ENCODE results near the gene ZDHHC14.
A peak's percentile ranks its signal among the peaks of the same experiment; 100 is the strongest.
"Not testable (repeated sequence)": the region's sequence is repeated elsewhere in the genome, so short reads cannot be mapped to it uniquely, and the experiment has no call there.

ZDHHC14 gene

DNA sequence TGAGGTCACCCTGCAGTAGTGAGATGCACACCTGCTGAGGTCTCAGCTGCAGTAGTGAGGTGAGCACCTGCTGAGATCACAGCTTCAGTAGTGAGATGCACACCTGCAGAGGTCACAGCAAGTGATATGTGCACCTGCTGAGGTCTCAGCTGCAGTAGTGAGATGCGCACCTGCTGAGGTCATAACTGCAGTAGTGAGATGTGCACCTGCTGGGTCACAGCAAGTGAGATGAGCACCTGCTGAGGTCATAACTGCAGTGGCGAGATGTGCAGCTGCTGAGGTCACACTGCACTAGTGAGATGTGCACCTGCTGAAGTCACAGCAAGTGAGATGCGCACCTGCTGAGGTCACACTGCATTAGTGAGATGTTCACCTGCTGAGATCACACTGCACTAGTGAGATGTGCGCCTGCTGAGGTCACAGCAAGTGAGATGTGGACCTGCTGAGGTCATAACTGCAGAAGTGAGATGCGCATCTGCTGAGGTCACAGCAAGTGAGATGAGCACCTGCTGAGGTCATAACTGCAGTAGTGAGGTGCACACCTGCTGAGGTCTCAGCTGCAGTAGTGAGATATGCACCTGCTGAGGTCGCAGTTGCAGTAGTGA is 20.8 kb downstream of the ZDHHC14 start:
- FAIRE-seq: no peak

DNA sequence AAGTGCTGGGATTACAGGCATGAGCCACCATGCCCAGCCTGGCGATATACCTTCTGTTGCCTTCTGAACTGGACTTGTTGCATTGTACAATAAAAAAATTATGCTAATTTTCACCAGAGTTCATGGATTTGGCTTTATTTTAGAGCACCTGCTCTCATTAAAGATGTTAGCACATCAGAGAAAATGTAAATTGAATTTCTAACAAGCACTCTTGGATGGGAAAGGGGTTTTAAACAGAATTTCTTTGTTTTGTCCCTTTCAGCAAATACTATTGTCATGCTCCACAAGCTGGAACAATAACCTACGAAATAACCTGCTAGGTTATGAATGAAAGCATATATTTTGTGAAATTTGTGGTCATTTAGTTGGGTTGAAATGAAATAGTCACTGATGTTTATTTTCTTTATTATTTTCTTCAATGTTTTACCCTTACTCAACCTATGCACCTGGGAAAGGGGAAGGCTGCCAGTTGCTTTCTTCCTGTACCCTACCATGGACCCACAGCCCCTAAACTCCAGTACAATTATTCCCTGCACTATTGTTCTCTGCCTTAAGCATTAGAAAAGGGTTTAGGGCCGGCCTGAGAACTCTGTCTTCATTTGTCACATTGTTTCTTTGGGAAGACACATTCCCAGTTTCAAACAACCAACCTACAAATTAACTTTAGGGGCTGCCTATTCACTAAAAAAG is 22.2 kb downstream of the ZDHHC14 start:
- DNase-seq (ENCODE audit: extremely low spot score, insufficient read length, low read depth): no peak
- FAIRE-seq: no peak

More for the DNA sequence above, 20.8 kb downstream of the ZDHHC14 start:
- DNase-seq (ENCODE audit: extremely low spot score, insufficient read length, low read depth): no peak

DNA sequence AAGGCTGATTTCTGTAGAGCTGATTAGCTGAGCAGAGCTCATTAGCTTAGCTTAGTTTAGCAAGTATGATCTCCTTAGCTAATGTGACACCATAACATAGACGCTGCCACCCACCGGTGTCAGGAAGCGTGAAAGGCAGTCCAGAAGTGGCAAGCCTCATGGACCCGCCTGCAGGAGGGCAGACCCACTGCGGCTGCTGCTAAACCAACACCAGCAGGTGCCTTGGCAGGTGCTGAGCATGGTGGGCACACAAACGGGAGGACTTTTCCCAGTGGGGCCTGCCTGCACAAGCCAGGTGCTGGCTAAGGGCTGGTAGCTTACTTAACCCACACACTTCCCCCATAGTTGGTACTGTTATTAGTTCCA is 22.7 kb downstream of the ZDHHC14 start:
- peak; percentile 62 for FAIRE-seq
- DNase-seq (ENCODE audit: extremely low spot score, insufficient read length, low read depth): no peak

DNA sequence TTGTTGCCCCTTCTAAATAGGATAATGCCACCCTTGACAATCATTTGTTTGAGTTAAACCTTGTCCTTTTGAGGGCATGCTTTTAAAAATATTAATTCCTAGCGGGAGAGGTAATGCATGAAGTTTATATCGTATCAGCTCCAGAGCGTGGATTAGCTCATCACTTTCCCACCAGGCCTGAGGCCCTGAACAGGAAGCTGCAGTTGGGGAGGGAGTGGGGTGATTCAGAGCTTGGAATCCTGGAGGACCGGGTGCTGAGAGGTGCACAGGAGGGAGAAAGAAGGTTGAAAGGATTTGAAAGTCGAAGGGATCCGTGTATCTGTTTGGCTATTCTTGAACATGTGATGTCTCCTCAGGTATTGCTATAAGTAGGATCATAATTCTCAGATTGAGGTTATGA is 25.0 kb downstream of the ZDHHC14 start:
- FAIRE-seq (no peak), DNase-seq (ENCODE audit: extremely low spot score, insufficient read length, low read depth) (no peak)

DNA sequence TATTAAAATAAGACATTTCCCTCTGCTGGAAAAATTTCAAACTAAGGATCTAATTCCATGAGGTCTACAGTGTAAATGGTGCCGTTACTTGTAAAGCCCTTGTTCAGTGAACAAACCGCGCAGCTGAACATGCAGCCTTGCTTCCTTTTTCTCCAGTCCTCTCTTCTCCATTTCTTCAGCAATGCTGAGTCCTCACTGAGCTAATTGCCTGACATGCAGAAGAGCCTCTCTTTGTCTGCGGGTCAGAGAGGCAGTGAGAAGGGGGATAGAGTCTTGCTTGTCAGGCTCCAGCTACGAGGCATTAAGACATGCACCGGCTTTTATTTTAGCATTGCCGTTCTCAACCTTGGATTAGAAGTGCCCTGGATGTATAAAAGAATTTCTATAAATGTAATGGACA is 25.7 kb downstream of the ZDHHC14 start:
- DNase-seq (ENCODE audit: extremely low spot score, insufficient read length, low read depth) (no peak), FAIRE-seq (no peak)

DNA sequence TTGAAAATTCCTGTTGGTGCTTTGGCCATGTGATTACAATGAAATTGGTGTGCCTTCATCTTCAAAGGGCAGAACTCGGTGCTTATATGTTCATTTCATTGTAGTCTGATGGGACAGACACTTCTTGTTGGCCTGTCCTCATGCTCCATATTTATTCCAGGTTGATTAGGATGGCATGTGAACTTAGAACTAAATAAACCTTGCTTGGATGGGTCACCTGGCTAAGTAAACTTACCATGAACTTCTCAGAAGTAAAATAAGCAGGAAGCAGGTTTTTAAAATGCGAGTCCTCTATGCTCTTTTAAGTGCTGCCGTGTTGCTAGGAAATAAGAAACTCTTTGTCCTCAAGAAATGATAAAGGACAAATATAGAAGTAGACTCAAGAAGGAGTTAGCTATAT is 26.7 kb downstream of the ZDHHC14 start:
- DNase-seq (ENCODE audit: extremely low spot score, insufficient read length, low read depth) (no peak), FAIRE-seq (no peak)

DNA sequence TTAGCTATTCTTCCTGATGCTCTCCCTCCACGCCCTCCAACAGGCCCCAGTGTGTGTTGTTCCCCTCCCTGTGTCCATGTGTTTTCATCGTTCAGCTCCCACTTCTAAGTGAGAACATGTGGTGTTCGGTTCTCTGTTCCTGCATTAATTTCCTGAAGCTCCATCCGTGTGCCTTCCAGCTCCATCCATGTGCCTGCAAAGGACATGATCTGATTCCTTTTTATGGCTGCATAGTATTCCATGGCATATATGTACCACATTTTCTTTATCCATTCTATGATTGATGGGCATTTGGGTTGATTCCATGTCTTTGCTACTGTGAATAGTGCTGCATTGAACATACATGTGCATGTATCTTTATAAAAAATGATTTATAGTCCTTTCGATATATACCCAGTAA is 27.4 kb downstream of the ZDHHC14 start:
- DNase-seq (ENCODE audit: extremely low spot score, insufficient read length, low read depth); FAIRE-seq: not testable (repeated sequence)

DNA sequence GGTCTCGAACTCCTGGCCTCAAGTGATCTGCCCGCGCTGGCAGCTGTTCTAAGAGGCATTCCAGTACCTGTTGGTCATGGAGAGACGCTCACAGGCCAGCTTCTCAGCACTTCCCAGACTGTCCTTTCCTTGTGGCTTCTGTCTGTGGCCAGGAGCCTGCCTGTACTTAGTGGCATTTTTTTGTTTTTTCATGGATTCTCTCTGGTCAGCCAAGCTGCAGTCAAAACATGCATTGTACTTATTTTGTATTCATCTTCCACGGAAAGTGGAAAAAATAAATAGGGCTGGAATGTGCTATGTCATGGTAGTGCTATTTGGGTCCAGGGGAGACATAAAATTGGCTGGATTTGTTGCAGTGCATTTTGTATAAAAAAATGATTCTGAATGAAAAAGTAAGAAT is 29.1 kb downstream of the ZDHHC14 start:
- FAIRE-seq (no peak), DNase-seq (ENCODE audit: extremely low spot score, insufficient read length, low read depth) (no peak)

DNA sequence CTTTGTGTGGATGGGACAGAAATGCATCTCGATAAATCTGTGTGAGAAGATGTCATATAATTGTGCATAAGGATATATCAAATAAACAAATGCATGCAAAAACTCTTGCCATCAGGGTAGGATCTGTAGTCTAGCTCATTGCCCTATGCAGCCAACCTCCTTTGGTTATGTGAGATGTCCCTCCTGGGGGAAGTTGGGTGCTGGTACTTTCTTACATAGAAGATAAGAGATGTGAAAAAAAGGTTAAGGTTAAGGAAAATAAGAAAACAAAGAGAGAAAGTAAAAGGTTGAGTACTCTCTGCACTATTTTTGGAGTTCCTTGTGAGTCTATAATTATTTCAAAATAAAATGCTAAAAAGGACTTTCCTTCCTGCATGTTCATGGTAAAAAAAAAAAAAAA is 30.4 kb downstream of the ZDHHC14 start:
- DNase-seq (ENCODE audit: extremely low spot score, insufficient read length, low read depth) (no peak), FAIRE-seq (no peak)

DNA sequence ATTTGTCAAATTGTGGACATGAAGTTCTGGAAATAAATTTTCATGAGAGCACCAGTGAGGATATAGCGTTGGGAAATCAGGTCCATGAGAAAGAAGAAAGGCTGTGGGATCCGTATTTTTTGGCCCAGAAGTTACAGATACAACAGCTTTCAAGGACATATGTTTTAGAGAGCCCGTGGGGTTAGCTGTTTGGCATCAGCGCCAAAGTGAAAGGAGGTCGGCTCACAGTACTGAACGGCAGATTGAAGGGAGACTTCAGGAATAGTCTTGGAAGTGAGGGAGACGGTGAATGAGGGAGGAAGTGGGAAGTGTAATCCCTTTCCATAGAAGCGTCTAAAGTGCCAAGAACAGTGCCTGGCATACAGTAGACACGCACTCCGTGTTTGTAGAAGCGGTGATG is 31.8 kb downstream of the ZDHHC14 start:
- FAIRE-seq (no peak), DNase-seq (ENCODE audit: extremely low spot score, insufficient read length, low read depth) (no peak)

DNA sequence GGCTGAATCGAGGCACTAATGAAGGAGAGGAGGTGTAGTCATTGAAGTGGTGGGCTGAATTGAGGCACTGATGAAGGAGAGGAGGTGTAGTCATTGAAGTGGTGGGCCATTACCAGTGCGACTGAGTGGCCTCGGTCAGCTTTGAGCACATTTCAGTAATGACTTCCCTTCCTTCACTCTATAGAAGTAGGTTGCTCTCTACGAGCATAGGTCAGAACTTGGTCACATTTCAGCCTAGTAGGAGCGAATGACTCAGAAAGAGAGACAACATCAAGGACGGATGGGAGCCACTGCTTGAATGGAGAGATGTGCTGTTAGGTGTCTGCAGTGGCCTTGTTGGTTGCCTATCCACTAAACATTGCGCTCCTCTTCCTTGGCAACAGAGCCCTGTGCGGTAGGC is 39.5 kb downstream of the ZDHHC14 start:
- no peak for FAIRE-seq
- no peak for DNase-seq (ENCODE audit: extremely low spot score, insufficient read length, low read depth)

DNA sequence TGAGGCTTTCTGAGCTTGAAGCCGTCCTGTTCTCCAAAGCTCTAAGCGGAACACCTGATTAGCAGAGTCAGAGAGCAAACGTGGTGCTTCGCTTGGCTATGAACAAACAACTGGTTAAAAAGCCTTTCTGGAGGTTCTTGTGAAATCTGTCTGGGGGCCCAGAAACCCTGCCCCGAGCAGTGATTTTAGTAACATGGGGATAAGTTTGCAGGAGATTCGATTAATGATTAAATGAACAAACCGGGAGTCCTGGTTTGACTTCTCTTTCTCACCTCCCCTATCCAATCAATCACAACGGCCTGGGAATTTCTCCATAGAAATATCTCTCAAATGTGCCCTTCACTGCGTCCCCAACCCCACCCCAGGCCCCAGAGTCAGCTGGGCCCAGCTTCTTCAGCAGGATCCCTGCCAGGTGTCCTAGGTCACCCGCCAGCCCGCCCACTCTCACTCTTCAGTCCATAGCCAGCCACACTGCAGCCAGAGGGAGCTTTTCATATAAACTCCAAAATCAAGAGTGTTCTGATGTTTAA is 43.6 kb downstream of the ZDHHC14 start:
- no peak for DNase-seq (ENCODE audit: extremely low spot score, insufficient read length, low read depth)
- FAIRE-seq: no peak

DNA sequence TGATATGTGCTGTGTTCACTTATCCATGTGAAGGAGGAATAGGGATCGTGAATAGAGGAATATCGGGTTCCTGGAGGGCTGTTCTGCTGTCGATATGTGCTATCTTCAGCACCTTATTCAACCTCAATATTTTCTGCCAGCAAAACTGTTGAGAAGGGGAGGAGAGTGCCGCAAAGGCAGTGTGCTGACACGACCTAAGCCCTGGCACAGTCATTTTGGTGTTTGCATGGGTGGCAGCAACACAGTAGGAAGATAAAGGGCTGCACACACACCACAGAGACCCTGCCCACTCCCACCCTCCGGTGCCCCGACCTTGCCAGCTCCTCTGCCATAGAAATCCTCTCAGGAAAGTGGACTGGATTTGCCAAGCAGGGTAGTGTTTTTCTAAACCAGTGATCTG is 47.0 kb downstream of the ZDHHC14 start:
- DNase-seq (ENCODE audit: extremely low spot score, insufficient read length, low read depth) (no peak), FAIRE-seq (no peak)

DNA sequence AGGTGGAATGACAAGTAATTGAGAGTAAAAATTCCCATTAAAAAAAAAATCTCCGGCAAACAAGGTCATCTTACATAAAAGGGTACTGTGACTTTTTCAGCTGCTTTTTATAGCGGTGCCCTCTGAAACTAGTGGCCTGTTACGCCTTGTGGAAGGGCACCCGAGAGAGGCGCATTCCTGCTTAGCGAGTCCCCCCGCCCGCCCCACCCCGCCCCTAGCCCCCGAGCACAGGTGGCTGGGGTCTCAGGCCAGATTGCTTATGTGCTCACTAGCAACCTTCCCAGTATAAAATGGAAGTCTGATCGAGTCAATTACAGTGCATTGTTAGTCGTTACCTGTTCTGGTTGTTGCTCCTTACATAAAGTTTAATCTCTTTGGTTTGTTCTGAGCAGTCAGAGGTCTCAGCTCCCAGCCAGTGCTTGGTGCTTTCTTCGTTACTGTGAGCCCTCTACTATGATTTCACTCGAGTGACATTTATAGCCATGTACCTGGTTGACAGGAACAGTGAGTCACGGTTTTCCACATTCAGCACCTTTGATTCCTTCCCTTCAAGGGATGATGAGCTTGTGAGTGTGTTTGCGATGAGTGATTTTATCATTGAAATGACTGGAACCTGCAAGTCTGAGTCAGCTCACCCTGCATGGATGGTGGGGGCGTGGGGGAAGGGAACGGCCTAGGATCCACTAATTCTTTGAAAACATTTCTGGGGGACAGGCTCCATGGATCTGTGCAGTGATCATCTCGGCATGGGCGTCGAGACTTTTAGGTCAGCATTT is 47.6 kb downstream of the ZDHHC14 start:
- FAIRE-seq (no peak), DNase-seq (ENCODE audit: extremely low spot score, insufficient read length, low read depth) (no peak)

DNA sequence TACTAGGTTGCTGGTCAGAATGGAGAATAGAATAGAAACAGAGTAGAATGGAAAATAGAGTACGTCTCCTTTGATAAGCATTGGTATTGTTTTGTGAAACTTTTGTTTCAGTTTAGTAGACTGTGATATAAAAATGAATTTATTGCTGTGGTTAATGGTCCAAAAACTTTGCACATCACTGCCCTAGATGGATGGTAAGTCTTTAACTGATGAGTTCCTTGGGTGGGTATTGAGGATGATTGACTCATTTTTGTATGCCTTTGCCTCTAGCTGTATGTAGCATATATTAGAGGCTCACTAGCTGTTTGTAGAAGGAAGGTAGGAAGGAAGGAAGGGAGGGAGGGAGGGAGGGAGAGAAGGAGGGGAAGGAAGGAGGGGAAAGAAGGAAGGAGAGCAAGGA is 48.3 kb downstream of the ZDHHC14 start:
- FAIRE-seq: no peak

DNA sequence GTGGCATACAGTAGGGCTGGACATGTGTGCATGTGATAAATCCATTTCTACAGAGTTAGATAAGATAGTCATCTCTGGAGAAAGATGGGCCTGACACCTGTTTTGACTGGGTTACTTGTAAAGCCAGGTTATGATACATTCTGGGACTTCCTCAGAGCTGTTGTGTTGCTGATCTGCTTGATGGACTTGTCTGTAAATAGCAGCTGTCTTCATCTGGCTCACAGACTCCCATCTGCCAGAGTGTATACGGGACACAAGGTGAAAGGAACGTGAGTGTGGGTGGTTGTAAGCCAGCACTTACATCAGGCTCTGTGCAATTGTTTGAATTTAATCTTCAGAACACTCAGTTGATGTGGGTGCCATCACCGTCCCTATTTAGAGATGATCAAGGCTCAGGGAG is 49.8 kb downstream of the ZDHHC14 start:
- no peak for DNase-seq (ENCODE audit: extremely low spot score, insufficient read length, low read depth)
- no peak for FAIRE-seq

More for the DNA sequence above, 48.3 kb downstream of the ZDHHC14 start:
- DNase-seq (ENCODE audit: extremely low spot score, insufficient read length, low read depth): no peak

DNA sequence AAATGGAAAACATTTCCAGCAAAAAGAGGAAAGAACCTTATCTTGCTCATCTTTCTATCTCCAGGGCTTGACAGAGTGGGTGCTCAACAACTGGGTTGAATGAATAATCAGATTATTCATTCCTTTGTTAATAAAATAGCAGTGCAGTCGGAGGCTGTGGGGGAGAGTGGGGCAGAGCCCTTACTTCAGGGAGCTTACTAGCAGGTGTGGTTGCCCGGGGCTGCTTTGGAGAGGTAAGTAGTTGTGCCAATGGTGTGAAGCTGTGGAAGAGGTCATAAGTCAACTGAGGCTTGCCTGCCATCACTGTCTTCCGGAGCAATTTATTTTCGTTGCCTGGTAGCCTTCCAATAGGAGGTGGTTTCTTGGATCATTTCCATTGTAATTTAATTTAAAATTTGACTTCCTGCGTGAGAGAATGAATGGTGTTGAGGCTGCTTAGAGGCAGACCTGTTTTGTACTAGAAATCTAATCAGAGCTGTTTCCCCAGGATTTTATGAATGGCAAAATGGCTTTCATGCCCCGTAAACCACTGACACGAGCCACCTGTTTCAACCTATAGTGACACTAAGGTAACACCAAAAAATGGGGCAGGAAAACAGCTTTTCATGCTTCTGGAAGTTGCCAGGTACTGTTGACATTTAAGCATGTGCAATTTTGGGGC is 51.4 kb downstream of the ZDHHC14 start:
- DNase-seq (ENCODE audit: extremely low spot score, insufficient read length, low read depth) (no peak), FAIRE-seq (no peak)

DNA sequence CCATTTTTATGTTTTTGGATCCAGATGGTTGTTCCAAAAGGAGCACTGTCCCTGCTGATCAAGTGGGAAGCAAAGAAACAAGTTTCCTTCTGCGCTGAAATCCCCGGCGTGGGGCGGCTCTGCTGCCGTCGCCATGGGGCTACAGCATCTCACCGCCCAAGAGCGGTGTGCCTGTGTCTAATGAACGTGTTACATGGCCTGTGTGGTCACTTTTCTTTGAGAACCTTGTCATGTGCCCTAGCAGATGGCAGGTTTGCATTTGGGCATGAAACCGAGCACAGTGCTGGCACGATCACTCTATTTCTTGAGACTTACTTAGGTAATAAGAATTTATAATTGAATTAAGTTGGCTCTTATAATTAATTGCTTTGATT is 51.9 kb downstream of the ZDHHC14 start:
- DNase-seq (ENCODE audit: extremely low spot score, insufficient read length, low read depth) (no peak), FAIRE-seq (no peak)

DNA sequence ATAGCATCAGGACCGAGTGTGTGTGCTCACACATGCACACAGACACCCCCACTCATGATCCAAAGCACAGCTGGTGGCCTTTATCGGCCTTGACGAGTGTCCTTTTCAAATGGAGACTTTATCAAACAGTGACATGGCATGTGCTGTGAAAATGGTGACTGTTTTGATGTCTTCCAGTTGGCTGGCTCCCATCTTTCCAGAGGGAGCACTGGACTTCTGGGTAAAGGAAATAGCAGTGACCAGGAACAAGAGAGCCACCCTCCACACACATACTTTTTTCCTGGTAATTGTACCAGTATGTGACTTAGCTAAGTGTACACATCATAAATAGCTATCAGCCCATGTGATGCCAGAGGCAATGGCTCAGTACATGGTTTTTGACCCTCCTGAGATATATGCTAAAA is 52.7 kb downstream of the ZDHHC14 start:
- DNase-seq (ENCODE audit: extremely low spot score, insufficient read length, low read depth) (no peak), FAIRE-seq (no peak)

DNA sequence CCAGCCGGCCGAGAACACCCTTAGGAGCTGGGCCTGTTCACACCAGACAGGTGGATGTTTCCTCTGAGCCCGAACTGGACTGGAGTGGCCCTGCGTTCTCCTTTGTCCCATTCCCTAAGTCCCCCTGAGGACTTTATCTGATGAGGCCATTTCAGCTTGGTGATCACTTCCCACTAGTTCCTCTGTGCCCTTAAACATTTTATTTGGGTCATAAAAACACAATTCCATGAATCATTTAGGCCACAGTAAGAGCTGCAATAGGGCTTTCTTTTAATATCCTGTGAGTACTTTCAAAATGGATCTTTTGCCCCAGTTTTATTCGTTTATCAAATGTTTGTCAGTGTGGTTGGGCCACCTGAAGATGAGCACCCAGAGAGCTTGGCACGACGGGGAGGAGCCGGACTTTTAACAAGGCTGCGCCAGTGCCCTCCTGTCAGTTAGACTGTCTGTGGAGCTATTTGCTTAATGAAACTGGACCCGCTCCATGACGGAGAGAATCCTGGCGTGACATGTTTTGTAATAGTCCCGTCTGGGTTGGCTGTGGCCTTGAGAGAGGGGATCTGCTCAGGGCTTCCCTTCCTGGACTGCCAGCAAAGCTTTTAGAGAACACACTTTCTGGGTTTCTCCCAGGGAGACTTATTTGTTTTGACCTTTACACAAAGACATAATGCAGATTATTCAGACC is 53.5 kb downstream of the ZDHHC14 start:
- DNase-seq (ENCODE audit: extremely low spot score, insufficient read length, low read depth) (no peak), FAIRE-seq (no peak)

Data from GM18507 (cell line).